Endodermal cell (in vitro differentiated cells): ENCODE data around the gene WRAP73. TPM values are rescaled to one million over a fixed set of nuclear protein-coding genes. Genes with fewer than 3 reads are reported as not detected.

Experiments
- DNase-seq: peaks from one replicate; pipeline ENCODE4 v3.0.0-alpha.2; 2017
- H3K27ac ChIP-seq: 2 replicates; pipeline ENCODE4 v1.5.1; 2013; ENCODE audit warnings: mild to moderate bottlenecking, low read depth, low read length, moderate library complexity
- H3K27me3 ChIP-seq: 2 replicates; pipeline ENCODE4 v1.6.1; 2013; ENCODE audit warnings: mild to moderate bottlenecking, low read length, moderate library complexity; ENCODE audit not compliant: insufficient read depth, control insufficient read depth, poor library complexity, severe bottlenecking
- H3K36me3 ChIP-seq: 2 replicates; pipeline ENCODE4 v1.7.0; 2013; ENCODE audit warnings: mild to moderate bottlenecking, low read length, moderate library complexity; ENCODE audit not compliant: control insufficient read depth, insufficient read depth
- H3K4me1 ChIP-seq: one replicate; pipeline ENCODE4 v1.7.0; 2013; ENCODE audit warnings: low read length; ENCODE audit not compliant: control insufficient read depth, insufficient read depth
- H3K4me3 ChIP-seq: 2 replicates; pipeline ENCODE4 v1.5.1; 2013; ENCODE audit warnings: mild to moderate bottlenecking, low read length, moderate library complexity
- H3K9ac ChIP-seq: 2 replicates; pipeline ENCODE4 v1.6.1; 2013; ENCODE audit warnings: mild to moderate bottlenecking, low read length, moderate library complexity; ENCODE audit not compliant: poor library complexity, severe bottlenecking; ENCODE audit errors: extremely low read depth
- H3K9me3 ChIP-seq: 2 replicates; pipeline ENCODE4 v1.6.1; 2013; ENCODE audit warnings: mild to moderate bottlenecking, low read length, moderate library complexity; ENCODE audit not compliant: control insufficient read depth
- H3K27ac Mint-ChIP-seq: 2 replicates; pipeline ENCODE4 v1.8.0; 2020; ENCODE audit warnings: mixed read lengths
- H3K27me3 Mint-ChIP-seq: 2 replicates; pipeline ENCODE4 v1.8.0; 2021; ENCODE audit warnings: mild to moderate bottlenecking, mixed read lengths; ENCODE audit not compliant: insufficient read depth
- H3K36me3 Mint-ChIP-seq: 2 replicates; pipeline ENCODE4 v1.8.0; 2020; ENCODE audit warnings: low read depth, mixed read lengths
- H3K4me1 Mint-ChIP-seq: 2 replicates; pipeline ENCODE4 v1.8.0; 2020; ENCODE audit warnings: mixed read lengths
- H3K4me3 Mint-ChIP-seq: 2 replicates; pipeline ENCODE4 v1.8.0; 2020; ENCODE audit warnings: mild to moderate bottlenecking, moderate library complexity, mixed read lengths
- H3K9me3 Mint-ChIP-seq: 2 replicates; pipeline ENCODE4 v1.8.0; 2020; ENCODE audit warnings: mild to moderate bottlenecking, mixed read lengths
- WGBS, 2 experiments: methylation state at CpG; one replicate each; pipeline versions ENCODE4 v1.1.5 to v1.1.7; 2013; ENCODE audit warnings: missing lambda C conversion rate in 2 of 2, mixed read lengths in 1 of 2; ENCODE audit not compliant: insufficient coverage in 1 of 2, insufficient read length in 1 of 2; 5-methylcytosine and 5-hydroxymethylcytosine counted together
- total RNA-seq, 2 donors: library from RNA; stranded (reverse); fragmentation: NEBNext Ultra II Directional in 1 of 2; extraction: Animal tissue kit (Norgen Biotek cat#: 25700) in 1 of 2; gene quantifications; 2 replicates in 1 of 2; 3 replicates in 1 of 2; pipeline ENCODE4 v1.2.1, GENCODE V29; 2021
- TF ChIP-seq, protein P1 (sequence below): fragments of 200-600 bp; sonication (generic); conservative IDR thresholded peaks from 2 replicates; pipeline ENCODE4 v1.5.0; 2021; ENCODE audit warnings: antibody characterized with exemption, mild to moderate bottlenecking

Gene WRAP73
- total RNA-seq, 2 donors from 2014 or later = 29.8 to 32.5 TPM

DNA sequence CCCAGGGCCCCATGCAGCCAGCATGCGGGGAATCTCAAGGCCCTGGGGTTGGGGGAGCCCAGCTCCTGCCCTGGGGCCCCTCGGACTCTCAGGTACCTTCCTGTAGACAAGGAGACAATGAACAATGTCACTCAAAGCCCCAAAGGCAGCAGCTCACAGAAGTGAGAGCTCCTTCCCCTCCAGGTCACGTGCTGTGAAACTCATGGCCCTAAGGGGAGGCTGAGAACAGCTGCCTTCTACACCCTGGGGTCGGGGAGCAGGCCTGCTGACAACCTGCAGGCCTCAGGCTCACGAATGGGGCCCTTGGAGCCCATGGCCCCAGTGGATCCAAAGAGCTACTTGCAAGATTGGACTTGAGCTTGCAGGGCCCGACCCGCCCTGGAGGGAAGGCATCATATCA lies 41.7 kb downstream of the WRAP73 start:
- Histone ChIP-seq H3K9ac (no peak overlapping the region), H3K36me3 (no peaks in the 10 kb centered on the region), H3K27me3 (no peaks in the 10 kb centered on the region), H3K27ac (no peak overlapping the region), H3K4me1 (peaks cover 14% of the 10 kb centered on the region), H3K4me3 (no peak overlapping the region), H3K9me3 (no peaks in the 10 kb centered on the region)
- H3K4me3 Mint-ChIP-seq = no peak overlapping the region
- H3K9me3 Mint-ChIP-seq = no peaks in the 10 kb centered on the region
- 90 to 91% methylated on average over 6 to 7 of the region's 7 CpGs for WGBS, 2 experiments
- no peak for DNase-seq
- peaks cover 10% of the 10 kb centered on the region for H3K27me3 Mint-ChIP-seq
- H3K27ac Mint-ChIP-seq = no peak overlapping the region
- H3K4me1 Mint-ChIP-seq = peaks cover 17% of the 10 kb centered on the region
- no peaks in the 10 kb centered on the region for H3K36me3 Mint-ChIP-seq
- TF ChIP-seq, protein P1, sequence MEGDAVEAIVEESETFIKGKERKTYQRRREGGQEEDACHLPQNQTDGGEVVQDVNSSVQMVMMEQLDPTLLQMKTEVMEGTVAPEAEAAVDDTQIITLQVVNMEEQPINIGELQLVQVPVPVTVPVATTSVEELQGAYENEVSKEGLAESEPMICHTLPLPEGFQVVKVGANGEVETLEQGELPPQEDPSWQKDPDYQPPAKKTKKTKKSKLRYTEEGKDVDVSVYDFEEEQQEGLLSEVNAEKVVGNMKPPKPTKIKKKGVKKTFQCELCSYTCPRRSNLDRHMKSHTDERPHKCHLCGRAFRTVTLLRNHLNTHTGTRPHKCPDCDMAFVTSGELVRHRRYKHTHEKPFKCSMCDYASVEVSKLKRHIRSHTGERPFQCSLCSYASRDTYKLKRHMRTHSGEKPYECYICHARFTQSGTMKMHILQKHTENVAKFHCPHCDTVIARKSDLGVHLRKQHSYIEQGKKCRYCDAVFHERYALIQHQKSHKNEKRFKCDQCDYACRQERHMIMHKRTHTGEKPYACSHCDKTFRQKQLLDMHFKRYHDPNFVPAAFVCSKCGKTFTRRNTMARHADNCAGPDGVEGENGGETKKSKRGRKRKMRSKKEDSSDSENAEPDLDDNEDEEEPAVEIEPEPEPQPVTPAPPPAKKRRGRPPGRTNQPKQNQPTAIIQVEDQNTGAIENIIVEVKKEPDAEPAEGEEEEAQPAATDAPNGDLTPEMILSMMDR = no peak

DNA sequence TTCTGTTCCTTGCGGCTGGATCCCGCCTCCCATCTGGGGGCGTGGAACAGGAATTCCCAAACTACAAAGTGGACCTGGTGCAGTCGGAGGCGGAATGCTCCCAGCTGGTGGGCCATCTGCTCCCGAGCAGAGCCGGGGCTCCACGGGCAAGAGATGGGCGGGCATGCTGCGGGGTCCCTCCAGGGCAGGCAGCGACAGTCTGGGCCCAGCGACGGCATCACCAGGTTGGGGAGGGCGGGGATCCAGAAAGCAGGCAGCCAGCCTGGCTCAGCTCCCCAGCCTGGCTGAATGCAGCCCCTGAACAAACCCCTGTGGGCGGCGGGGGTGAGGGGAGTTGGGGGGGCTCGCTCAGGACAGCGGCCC lies 42.2 kb downstream of the WRAP73 start:
- Mint-ChIP-seq H3K27ac (no peak overlapping the region), H3K9me3 (no peaks in the 10 kb centered on the region), H3K27me3 (peaks cover 10% of the 10 kb centered on the region), H3K4me1 (peaks cover 13% of the 10 kb centered on the region), H3K4me3 (no peak overlapping the region), H3K36me3 (no peaks in the 10 kb centered on the region)
- Histone ChIP-seq H3K9ac (no peak overlapping the region), H3K4me3 (no peak overlapping the region), H3K27me3 (no peaks in the 10 kb centered on the region), H3K27ac (no peak overlapping the region), H3K36me3 (no peaks in the 10 kb centered on the region), H3K9me3 (no peaks in the 10 kb centered on the region), H3K4me1 (peaks cover 9% of the 10 kb centered on the region)
- no peak for DNase-seq
- TF ChIP-seq, protein P1 = no peak
- 79 to 92% methylated on average over 9 to 18 of the region's 18 CpGs for WGBS, 2 experiments

DNA sequence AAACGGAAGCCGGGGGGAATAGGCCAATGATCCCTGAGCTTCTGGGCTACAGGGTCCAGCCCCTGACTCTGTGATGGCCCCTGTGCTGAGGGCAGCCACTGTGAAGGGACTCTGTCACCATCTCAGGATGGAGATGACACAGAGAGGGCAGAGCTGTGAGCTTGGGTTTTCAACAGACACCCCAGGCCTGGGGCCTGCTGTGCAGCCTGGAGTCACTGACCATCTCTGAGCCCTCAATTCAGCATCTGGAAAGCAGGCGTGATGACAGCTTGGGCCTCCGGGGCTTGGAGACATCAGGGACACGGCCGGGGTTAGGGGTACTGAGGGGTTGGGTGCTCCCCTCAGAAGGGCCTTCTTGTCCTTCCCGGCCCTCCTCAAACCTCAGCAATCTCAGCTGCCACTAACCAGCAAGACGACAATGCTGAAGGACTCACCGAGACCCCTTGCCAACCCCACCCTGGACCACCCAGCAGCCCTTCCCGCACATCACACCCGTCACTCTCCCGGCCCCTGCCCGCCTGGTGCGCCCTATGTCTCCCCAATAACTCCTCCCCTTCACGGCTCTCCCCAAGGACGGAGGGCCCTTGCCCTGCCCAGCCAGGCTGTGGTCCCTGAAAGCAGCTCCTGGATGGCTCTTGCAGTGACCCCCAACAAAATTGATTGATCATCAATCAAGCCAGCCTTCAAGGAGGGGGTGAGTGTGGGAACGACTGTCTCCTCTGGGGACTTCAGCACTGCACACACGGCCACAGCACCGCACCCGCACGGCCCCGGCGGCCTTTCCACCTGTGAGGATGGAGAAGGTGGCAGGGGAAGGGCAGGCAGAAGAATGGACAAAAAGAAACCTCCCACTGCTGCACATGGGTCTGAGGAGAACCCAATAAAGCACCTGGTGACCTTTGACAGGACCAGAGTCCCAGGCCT lies 42.9 kb downstream of the WRAP73 start:
- no peaks in the 10 kb centered on the region for H3K36me3 Mint-ChIP-seq
- no peak overlapping the region for H3K4me3 ChIP-seq
- H3K27me3 ChIP-seq = no peaks in the 10 kb centered on the region
- no peaks in the 10 kb centered on the region for H3K36me3 ChIP-seq
- peaks cover 6% of the 10 kb centered on the region for H3K4me1 ChIP-seq
- H3K9ac ChIP-seq = no peak overlapping the region
- no peak overlapping the region for H3K27ac ChIP-seq
- DNase-seq = no peak
- no peaks in the 10 kb centered on the region for H3K9me3 ChIP-seq
- no peak overlapping the region for H3K4me3 Mint-ChIP-seq
- H3K27me3 Mint-ChIP-seq = peaks cover 6% of the 10 kb centered on the region
- WGBS, 2 experiments = 89 to 98% methylated on average over 8 to 23 of the region's 23 CpGs
- H3K4me1 Mint-ChIP-seq = peaks cover 9% of the 10 kb centered on the region
- H3K9me3 Mint-ChIP-seq = no peaks in the 10 kb centered on the region
- TF ChIP-seq, protein P1 = no peak
- H3K27ac Mint-ChIP-seq = no peak overlapping the region
